CD4-positive, alpha-beta memory T cell (primary cell): ENCODE results near the gene PAFAH1B1. TPM values are rescaled to one million over a fixed set of nuclear protein-coding genes. Genes with fewer than 3 reads are reported as not detected.

Experiments used
- CTCF ChIA-PET: fragments of 350-600 bp; sonication (Branson Sonifier 250); formaldehyde crosslinking; loops from one replicate; lab custom pipeline; 2021; ENCODE audit warnings: inconsistent platforms; ENCODE audit not compliant: partially characterized antibody; lab: Charles Lee
- POLR2A ChIA-PET: fragments of 350-600 bp; sonication (Branson Sonifier 250); formaldehyde crosslinking; loops from one replicate; lab custom pipeline; 2021; ENCODE audit not compliant: partially characterized antibody; lab: Charles Lee
- DNase-seq, 5 donors: peaks; one replicate each; pipeline versions ENCODE4 v3.0.0 to v3.0.0-alpha.2; 2020 to 2022; ENCODE audit warnings: mixed read lengths in 1 of 5
- H3K27ac ChIP-seq: one replicate; pipeline ENCODE4 v1.7.0; 2013; ENCODE audit warnings: low read depth, low read length
- H3K27me3 ChIP-seq: 2 replicates; pipeline ENCODE4 v1.7.0; 2013; ENCODE audit warnings: mild to moderate bottlenecking, low read length, moderate library complexity; ENCODE audit not compliant: insufficient read depth
- H3K36me3 ChIP-seq: 2 replicates; pipeline ENCODE4 v1.7.0; 2013; ENCODE audit warnings: mild to moderate bottlenecking, low read length, moderate library complexity; ENCODE audit not compliant: insufficient read depth
- H3K4me1 ChIP-seq: 2 replicates; pipeline ENCODE4 v1.7.0; 2013; ENCODE audit warnings: mild to moderate bottlenecking, low read length, moderate library complexity; ENCODE audit not compliant: insufficient read depth
- H3K4me3 ChIP-seq, 2 donors: one replicate each; pipeline ENCODE4 v1.7.0; 2013; ENCODE audit warnings: low read length in 2 of 2, mild to moderate bottlenecking in 1 of 2
- H3K9me3 ChIP-seq, 2 donors: one replicate each; pipeline ENCODE4 v1.7.0; 2013; ENCODE audit warnings: low read length in 2 of 2, control low read depth in 1 of 2; ENCODE audit not compliant: control insufficient read depth in 1 of 2
- H3K27ac Mint-ChIP-seq, 7 donors: one replicate each; pipeline ENCODE4 v1.8.0; 2020 to 2021; ENCODE audit warnings: mixed read lengths in 7 of 7, mild to moderate bottlenecking in 6 of 7, inconsistent platforms in 3 of 7, moderate library complexity in 3 of 7
- H3K27me3 Mint-ChIP-seq, 2 donors: one replicate each; pipeline ENCODE4 v1.8.0; 2020 to 2021; ENCODE audit warnings: mixed read lengths in 2 of 2
- H3K36me3 Mint-ChIP-seq, 2 donors: one replicate each; pipeline ENCODE4 v1.8.0; 2020 to 2021; ENCODE audit warnings: mixed read lengths in 2 of 2, inconsistent platforms in 1 of 2, mild to moderate bottlenecking in 1 of 2
- H3K4me1 Mint-ChIP-seq, 4 donors: one replicate each; pipeline ENCODE4 v1.8.0; 2020 to 2021; ENCODE audit warnings: mixed read lengths in 4 of 4, mild to moderate bottlenecking in 1 of 4
- H3K4me3 Mint-ChIP-seq, 8 donors: one replicate each; pipeline ENCODE4 v1.8.0; 2020 to 2021; ENCODE audit warnings: mixed read lengths in 8 of 8, mild to moderate bottlenecking in 7 of 8, moderate library complexity in 6 of 8, inconsistent platforms in 3 of 8
- H3K9me3 Mint-ChIP-seq, 8 donors: one replicate each; pipeline ENCODE4 v1.8.0; 2020 to 2021; ENCODE audit warnings: mixed read lengths in 8 of 8, mild to moderate bottlenecking in 5 of 8, inconsistent platforms in 3 of 8, moderate library complexity in 1 of 8
- intact Hi-C: fragments of 100-400 bp; cut with micrococcal nuclease; formaldehyde crosslinking; loops from one replicate; pipeline ENCODE4 v1.15.1; 2023
- polyA plus RNA-seq, 2 donors: library from polyadenylated mRNA; unstranded; fragments of 300-500 nt; fragmentation: Illumina TruSeq; gene quantifications; one replicate each; pipeline ENCODE4 v1.2.3, GENCODE V29; 2021
- total RNA-seq, 2 experiments: library from RNA; stranded (reverse); gene quantifications; one replicate each; pipeline ENCODE4 v1.2.3, GENCODE V29; 2021

PAFAH1B1 gene
- total and polyA plus RNA-seq, 4 experiments from 2014 or later, result 18.1 to 153 (median 87.8) TPM

- Mint-ChIP-seq H3K27ac (peak within 1 kb of the TSS; percentile 77 to 93 (median 91)), H3K9me3 (no peaks in the 10 kb centered on the region), H3K27me3 (no peaks in the 10 kb centered on the region), H3K4me3 (peak within 1 kb of the TSS; percentile 85 to 92 (median 89)), H3K4me1 (peaks cover 23 to 42% (median 33%) of the 10 kb centered on the region in 4 donors), H3K36me3 (peaks cover 0 to 4% of the 10 kb centered on the region in 2 donors)
- Histone ChIP-seq H3K9me3 (no peaks in the 10 kb centered on the region), H3K27me3 (no peaks in the 10 kb centered on the region), H3K4me1 (peaks cover 40% of the 10 kb centered on the region), H3K27ac (peak within 1 kb of the TSS; percentile 62), H3K4me3 (peak within 1 kb of the TSS; percentile 69 to 77), H3K36me3 (no peaks in the 10 kb centered on the region)
- ChIA-PET CTCF (interaction anchor here (0.6 kb wide), 1 partner anchor 225 kb away, joined by 4 read pairs; no protein-coding TSS in a partner anchor), POLR2A (interaction anchor here (1.0 to 1.1 kb wide), 2 partner anchors 13 to 103 kb away, joined by 3 to 5 read pairs; no protein-coding TSS in a partner anchor)
- peak; percentile 93 to 97 (median 95) for DNase-seq
- intact Hi-C loops, result loop anchor here (1.0 to 5.0 kb wide), 4 partner anchors 106 to 409 kb away; partner anchors contain the start of genes METTL16, PAFAH1B1, SMG6 and SRR
Measured at GRCh38 chr17:2711608-2712299, 118.3 kb downstream of the PAFAH1B1 start, which contains the start of gene CLUH. Gene CLUH, minus strand, starts transcription at chr17:2711764. Its CDS starts 103 bp downstream, at chr17:2711661.

GRCh38 chr17:2712300-2713043 is 119.0 kb downstream of the PAFAH1B1 start:
- Histone ChIP-seq H3K9me3 (no peaks in the 10 kb centered on the region), H3K4me1 (peaks cover 40% of the 10 kb centered on the region), H3K27ac (peak overlapping the region; percentile 62), H3K27me3 (no peaks in the 10 kb centered on the region), H3K36me3 (no peaks in the 10 kb centered on the region), H3K4me3 (peak overlapping the region; percentile 69 to 77)
- Mint-ChIP-seq H3K4me1 (peaks cover 23 to 42% (median 33%) of the 10 kb centered on the region in 4 donors), H3K4me3 (peak overlapping the region; percentile 77 to 89 (median 82)), H3K9me3 (no peaks in the 10 kb centered on the region), H3K27me3 (no peaks in the 10 kb centered on the region), H3K36me3 (peaks cover 0 to 4% of the 10 kb centered on the region in 2 donors), H3K27ac (peak overlapping the region in 5 of 7 donors; percentile 59 to 93 (median 74))
- POLR2A ChIA-PET, result interaction anchor here (1.0 to 1.1 kb wide), 2 partner anchors 12 to 102 kb away, joined by 3 to 5 read pairs; no protein-coding TSS in a partner anchor
- intact Hi-C loops, result loop anchor here (5.0 kb wide), 1 partner anchor 105 kb away; no protein-coding TSS in a partner anchor
- CTCF ChIA-PET, result no interaction called here
- DNase-seq, result no peak

- CTCF ChIA-PET, result no interaction called here
- H3K27ac ChIP-seq, result no peak overlapping the region
- Mint-ChIP-seq H3K4me3 (peak overlapping the region in 2 of 8 donors; percentile 24 to 54), H3K4me1 (peaks cover 20 to 33% (median 27%) of the 10 kb centered on the region in 4 donors), H3K27ac (peak overlapping the region in 4 of 7 donors; percentile 25 to 68 (median 40)), H3K27me3 (no peaks in the 10 kb centered on the region), H3K36me3 (peaks cover 0 to 4% of the 10 kb centered on the region in 2 donors), H3K9me3 (no peaks in the 10 kb centered on the region)
- DNase-seq, result no peak
- H3K4me3 ChIP-seq, result no peak overlapping the region
- H3K4me1 ChIP-seq, result peaks cover 28% of the 10 kb centered on the region
- POLR2A ChIA-PET, result no interaction called here
- intact Hi-C loops, result loop anchor here (5.0 kb wide), 1 partner anchor 103 kb away; no protein-coding TSS in a partner anchor
- no peaks in the 10 kb centered on the region for H3K9me3 ChIP-seq
- H3K27me3 ChIP-seq, result no peaks in the 10 kb centered on the region
- no peaks in the 10 kb centered on the region for H3K36me3 ChIP-seq
Measured at GRCh38 chr17:2713881-2714280, 120.4 kb downstream of the PAFAH1B1 start.

GRCh38 chr17:2716649-2717048 is 123.2 kb downstream of the PAFAH1B1 start:
- H3K4me3 ChIP-seq, result no peak overlapping the region
- DNase-seq, result no peak
- intact Hi-C loops, result no loop called here
- ChIA-PET POLR2A (no interaction called here), CTCF (no interaction called here)
- no peak overlapping the region for H3K27ac Mint-ChIP-seq
- H3K27me3 ChIP-seq, result no peaks in the 10 kb centered on the region
- H3K36me3 ChIP-seq, result no peaks in the 10 kb centered on the region
- peaks cover 8% of the 10 kb centered on the region for H3K4me1 ChIP-seq
- H3K9me3 ChIP-seq, result no peaks in the 10 kb centered on the region
- H3K4me1 Mint-ChIP-seq, result peaks cover 4 to 11% (median 8%) of the 10 kb centered on the region in 4 donors
- H3K4me3 Mint-ChIP-seq, result no peak overlapping the region
- H3K36me3 Mint-ChIP-seq, result no peaks in the 10 kb centered on the region
- no peak overlapping the region for H3K27ac ChIP-seq
- H3K9me3 Mint-ChIP-seq, result no peaks in the 10 kb centered on the region
- no peaks in the 10 kb centered on the region for H3K27me3 Mint-ChIP-seq

- no peaks in the 10 kb centered on the region for H3K9me3 ChIP-seq
- no peak overlapping the region for H3K27ac ChIP-seq
- no peaks in the 10 kb centered on the region for H3K27me3 ChIP-seq
- H3K27me3 Mint-ChIP-seq, result no peaks in the 10 kb centered on the region
- no peaks in the 10 kb centered on the region for H3K36me3 ChIP-seq
- ChIA-PET POLR2A (no interaction called here), CTCF (no interaction called here)
- no peak overlapping the region for H3K4me3 Mint-ChIP-seq
- H3K4me1 ChIP-seq, result no peaks in the 10 kb centered on the region
- intact Hi-C loops, result no loop called here
- H3K27ac Mint-ChIP-seq, result no peak overlapping the region
- no peaks in the 10 kb centered on the region for H3K36me3 Mint-ChIP-seq
- no peak overlapping the region for H3K4me3 ChIP-seq
- DNase-seq, result no peak
- no peaks in the 10 kb centered on the region for H3K9me3 Mint-ChIP-seq
- no peaks in the 10 kb centered on the region for H3K4me1 Mint-ChIP-seq
Measured at GRCh38 chr17:2718150-2718938, 124.9 kb downstream of the PAFAH1B1 start.

GRCh38 chr17:2719861-2720260 is 126.4 kb downstream of the PAFAH1B1 start:
- peaks cover 0 to 1% of the 10 kb centered on the region in 2 donors for H3K27me3 Mint-ChIP-seq

More at GRCh38 chr17:2719861-2720260, 126.4 kb downstream of the PAFAH1B1 start:
- Histone ChIP-seq H3K27ac (no peak overlapping the region), H3K36me3 (no peaks in the 10 kb centered on the region), H3K4me3 (no peak overlapping the region), H3K9me3 (no peaks in the 10 kb centered on the region), H3K4me1 (peaks cover 2% of the 10 kb centered on the region), H3K27me3 (no peaks in the 10 kb centered on the region)
- ChIA-PET CTCF (no interaction called here), POLR2A (no interaction called here)
- no peak for DNase-seq
- Mint-ChIP-seq H3K9me3 (no peaks in the 10 kb centered on the region), H3K4me3 (no peak overlapping the region), H3K27ac (no peak overlapping the region), H3K36me3 (no peaks in the 10 kb centered on the region), H3K4me1 (no peaks in the 10 kb centered on the region)
- intact Hi-C loops, result no loop called here
